Immature natural killer cell (primary cell): ENCODE results near the gene RNF31. TPM values are rescaled to one million over a fixed set of nuclear protein-coding genes. Genes with fewer than 3 reads are reported as not detected.
"Not testable (repeated sequence)": the region's sequence is repeated elsewhere in the genome, so short reads cannot be mapped to it uniquely, and the experiment has no call there.

ENCODE experiments used
- DNase-seq, 3 donors: peaks; one replicate each; pipeline ENCODE4 v3.0.0; 2022; ENCODE audit warnings: mixed read lengths in 1 of 3
- H3K27ac Mint-ChIP-seq, 6 donors: one replicate each; pipeline ENCODE4 v1.8.0; 2020; ENCODE audit warnings: mixed read lengths in 6 of 6, mild to moderate bottlenecking in 5 of 6, inconsistent platforms in 4 of 6, moderate library complexity in 3 of 6
- H3K27me3 Mint-ChIP-seq, 3 donors: one replicate each; pipeline ENCODE4 v1.8.0; 2020 to 2021; ENCODE audit warnings: low read depth in 3 of 3, mild to moderate bottlenecking in 3 of 3, mixed read lengths in 3 of 3, moderate library complexity in 3 of 3, inconsistent platforms in 1 of 3
- H3K36me3 Mint-ChIP-seq, 3 donors: one replicate each; pipeline ENCODE4 v1.8.0; 2020; ENCODE audit warnings: mixed read lengths in 3 of 3, inconsistent platforms in 2 of 3, mild to moderate bottlenecking in 2 of 3
- H3K4me1 Mint-ChIP-seq, 2 donors: one replicate each; pipeline ENCODE4 v1.8.0; 2020; ENCODE audit warnings: inconsistent platforms in 2 of 2, mild to moderate bottlenecking in 2 of 2, mixed read lengths in 2 of 2, moderate library complexity in 1 of 2
- H3K4me3 Mint-ChIP-seq, 5 donors: one replicate each; pipeline ENCODE4 v1.8.0; 2020; ENCODE audit warnings: mild to moderate bottlenecking in 5 of 5, mixed read lengths in 5 of 5, inconsistent platforms in 3 of 5, moderate library complexity in 3 of 5
- H3K9me3 Mint-ChIP-seq, 6 donors: one replicate each; pipeline ENCODE4 v1.8.0; 2020; ENCODE audit warnings: mild to moderate bottlenecking in 6 of 6, mixed read lengths in 6 of 6, inconsistent platforms in 4 of 6, moderate library complexity in 3 of 6
- polyA plus RNA-seq, 3 donors: library from polyadenylated mRNA; unstranded; fragments of 300-500 nt; fragmentation: Illumina TruSeq; gene quantifications; one replicate each; pipeline ENCODE4 v1.2.3, GENCODE V29; 2021

Gene RNF31
- 10 to 100 TPM; 41.5 to 62.9 (median 59.5) TPM for polyA plus RNA-seq

DNA sequence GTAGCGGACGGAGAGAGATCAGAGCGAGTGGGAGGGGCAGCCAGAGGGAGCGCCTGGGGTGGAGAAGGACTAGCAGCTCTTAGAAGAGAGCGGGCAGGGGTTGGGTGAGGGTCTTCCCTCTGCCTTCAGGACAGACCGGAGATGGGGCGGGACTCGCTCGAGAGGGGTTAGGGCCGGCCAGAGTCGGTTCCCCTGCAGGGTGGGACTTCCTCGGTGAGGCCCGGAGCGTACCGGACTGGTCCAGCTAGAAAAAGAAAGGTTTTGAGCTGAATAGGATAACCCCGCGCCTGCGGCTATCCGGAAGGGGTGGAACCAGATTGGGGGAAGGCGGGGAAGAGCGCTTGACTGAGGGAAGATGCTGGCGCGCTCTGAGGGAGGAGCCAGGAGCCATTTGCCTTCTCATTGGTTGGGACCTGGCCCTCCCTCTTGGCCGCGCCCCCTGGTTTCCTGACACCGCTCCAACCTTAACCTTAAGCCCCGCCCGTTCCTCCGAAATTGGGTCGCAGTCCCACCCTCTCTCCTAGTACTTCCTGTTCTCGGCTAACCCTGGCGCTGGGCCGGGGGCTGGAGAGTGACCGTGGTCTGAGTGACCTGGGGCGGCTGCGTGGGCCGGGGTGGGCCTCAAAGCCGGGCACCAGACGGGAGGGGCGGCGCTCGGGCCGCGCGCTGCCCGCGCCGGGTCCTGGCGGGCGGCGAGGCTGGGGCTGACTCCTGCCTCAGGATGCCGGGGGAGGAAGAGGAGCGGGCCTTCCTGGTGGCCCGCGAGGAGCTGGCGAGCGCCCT lies at the start of gene RNF31:
Gene RNF31 (plus strand): TSS at position 521 of the 783 bp plus-strand sequence. CDS start 201 bp downstream, at position 722.
- Mint-ChIP-seq H3K4me1 (peaks cover 58 to 69% of the 10 kb centered on the region in 2 donors), H3K9me3 (no peaks in the 10 kb centered on the region), H3K27ac (peak within 1 kb of the TSS; percentile 93 to 99 (median 98)), H3K27me3 (peaks cover 3 to 9% (median 6%) of the 10 kb centered on the region in 3 donors), H3K4me3 (peak within 1 kb of the TSS; percentile 96 to 100 (median 99)), H3K36me3 (peaks cover 9 to 31% (median 14%) of the 10 kb centered on the region in 3 donors)
- DNase-seq, result peak; percentile 96 to 98 (median 97)

DNA sequence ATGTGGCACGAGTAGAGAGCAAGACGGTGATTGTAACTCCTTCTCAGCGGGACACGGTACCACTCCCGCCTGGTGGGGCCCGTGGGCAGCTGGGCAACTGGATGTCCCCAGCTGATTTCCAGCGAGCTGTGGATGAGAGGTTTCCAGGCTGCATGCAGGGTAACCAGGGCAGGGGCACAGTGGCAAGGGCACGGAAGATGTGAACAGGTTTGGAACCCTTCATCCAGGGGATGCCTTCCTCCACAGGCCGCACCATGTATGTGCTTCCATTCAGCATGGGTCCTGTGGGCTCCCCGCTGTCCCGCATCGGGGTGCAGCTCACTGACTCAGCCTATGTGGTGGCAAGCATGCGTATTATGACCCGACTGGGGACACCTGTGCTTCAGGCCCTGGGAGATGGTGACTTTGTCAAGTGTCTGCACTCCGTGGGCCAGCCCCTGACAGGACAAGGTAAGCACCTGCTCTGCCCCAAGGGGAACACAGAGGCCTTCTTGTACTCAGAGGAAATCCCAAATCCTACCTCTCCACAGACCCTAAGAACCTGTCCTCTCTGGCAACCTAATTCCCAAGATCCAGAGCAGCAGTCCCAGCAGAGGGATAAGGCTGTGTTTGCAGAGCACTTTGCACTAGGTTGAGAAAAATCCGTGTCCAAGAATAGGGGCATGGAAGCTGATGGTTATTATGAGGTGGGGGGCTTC lies 48.9 kb upstream of the RNF31 start:
- Mint-ChIP-seq H3K4me1 (peaks cover 15 to 17% of the 10 kb centered on the region in 2 donors), H3K9me3 (no peaks in the 10 kb centered on the region), H3K27ac (no peak overlapping the region), H3K27me3 (peaks cover 0 to 9% (median 1%) of the 10 kb centered on the region in 3 donors), H3K4me3 (no peak overlapping the region), H3K36me3 (peaks cover 0 to 26% (median 8%) of the 10 kb centered on the region in 3 donors)
- DNase-seq, result no peak

DNA sequence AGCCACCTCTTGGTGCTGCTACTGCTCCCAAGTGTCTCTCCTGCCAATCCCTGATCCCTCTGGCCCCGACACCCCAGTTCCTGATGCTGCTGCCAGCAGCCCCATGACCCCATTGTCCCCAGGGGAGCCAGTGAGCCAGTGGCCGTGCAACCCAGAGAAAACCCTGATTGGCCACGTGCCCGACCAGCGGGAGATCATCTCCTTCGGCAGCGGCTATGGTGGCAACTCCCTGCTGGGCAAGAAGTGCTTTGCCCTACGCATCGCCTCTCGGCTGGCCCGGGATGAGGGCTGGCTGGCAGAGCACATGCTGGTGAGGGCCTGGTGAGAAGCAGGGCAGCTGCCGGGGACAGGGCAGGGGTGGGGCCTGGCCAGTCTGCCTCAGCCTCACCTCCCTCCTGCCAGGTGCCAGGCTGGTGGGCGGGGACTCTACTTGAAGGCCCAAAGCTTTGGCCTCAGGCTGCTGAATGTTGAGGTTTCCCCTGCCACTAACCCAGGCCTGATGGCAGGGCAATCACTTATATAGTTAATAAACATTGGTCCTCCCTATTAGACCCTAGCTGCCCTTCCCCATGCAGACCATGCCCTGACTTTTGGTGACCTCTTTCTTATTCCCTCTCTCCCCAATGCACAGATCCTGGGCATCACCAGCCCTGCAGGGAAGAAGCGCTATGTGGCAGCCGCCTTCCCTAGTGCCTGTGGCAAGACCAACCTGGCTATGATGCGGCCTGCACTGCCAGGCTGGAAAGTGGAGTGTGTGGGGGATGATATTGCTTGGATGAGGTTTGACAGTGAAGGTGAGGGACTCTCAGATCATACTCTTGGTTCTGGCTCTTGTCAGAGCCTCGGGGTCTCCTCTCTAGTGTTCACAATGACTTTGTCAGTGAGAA lies 48.1 kb upstream of the RNF31 start:
- Mint-ChIP-seq H3K9me3 (no peaks in the 10 kb centered on the region), H3K27me3 (peaks cover 0 to 9% (median 1%) of the 10 kb centered on the region in 3 donors), H3K4me1 (peaks cover 14 to 15% of the 10 kb centered on the region in 2 donors), H3K4me3 (no peak overlapping the region), H3K27ac (no peak overlapping the region), H3K36me3 (peaks cover 3 to 26% (median 12%) of the 10 kb centered on the region in 3 donors)
- DNase-seq, result no peak

DNA sequence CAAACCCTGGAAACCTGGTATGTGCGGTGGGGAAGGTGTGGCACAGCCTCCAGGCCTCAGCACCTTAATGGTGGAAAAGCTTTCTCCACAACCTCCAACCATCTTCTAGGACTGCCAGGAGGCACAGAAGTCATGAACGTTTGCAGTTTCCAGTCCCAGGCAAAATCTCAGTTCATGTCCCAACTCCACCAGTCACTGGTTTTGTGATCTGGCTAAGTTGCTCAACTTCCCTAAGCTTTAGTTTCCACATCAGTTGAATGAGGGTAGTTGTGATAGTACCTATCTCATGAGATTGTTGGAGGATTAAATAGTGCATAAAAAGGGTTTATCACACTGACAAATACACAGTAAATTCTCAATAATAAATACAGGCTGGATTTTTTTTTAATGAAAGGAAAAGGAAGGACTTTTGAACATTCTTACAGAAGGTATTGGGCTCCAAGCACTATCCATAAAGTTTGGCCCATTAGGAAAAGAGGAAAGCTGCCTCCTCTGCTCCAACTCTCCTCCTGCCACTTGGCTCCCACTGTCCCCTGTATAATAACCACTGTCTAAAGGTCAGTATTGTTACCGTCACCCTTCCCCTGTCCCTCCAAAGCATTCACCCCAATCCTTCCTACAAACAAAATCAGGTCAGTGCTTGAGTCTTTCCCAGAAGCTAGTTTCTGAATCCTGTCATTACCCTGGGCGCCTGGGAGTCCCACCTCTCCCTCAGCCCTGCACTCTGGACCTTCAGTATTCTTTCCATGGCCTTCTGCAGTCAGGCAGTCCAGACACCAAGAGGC lies 46.9 kb upstream of the RNF31 start:
- H3K9me3 Mint-ChIP-seq, result no peaks in the 10 kb centered on the region
- peaks cover 0 to 2% (median 0%) of the 10 kb centered on the region in 3 donors for H3K27me3 Mint-ChIP-seq
- no peak overlapping the region for H3K27ac Mint-ChIP-seq
- H3K4me3 Mint-ChIP-seq, result no peak overlapping the region
- peaks cover 6 to 8% of the 10 kb centered on the region in 2 donors for H3K4me1 Mint-ChIP-seq
- no peak for DNase-seq
- H3K36me3 Mint-ChIP-seq, result peaks cover 7 to 35% (median 19%) of the 10 kb centered on the region in 3 donors

DNA sequence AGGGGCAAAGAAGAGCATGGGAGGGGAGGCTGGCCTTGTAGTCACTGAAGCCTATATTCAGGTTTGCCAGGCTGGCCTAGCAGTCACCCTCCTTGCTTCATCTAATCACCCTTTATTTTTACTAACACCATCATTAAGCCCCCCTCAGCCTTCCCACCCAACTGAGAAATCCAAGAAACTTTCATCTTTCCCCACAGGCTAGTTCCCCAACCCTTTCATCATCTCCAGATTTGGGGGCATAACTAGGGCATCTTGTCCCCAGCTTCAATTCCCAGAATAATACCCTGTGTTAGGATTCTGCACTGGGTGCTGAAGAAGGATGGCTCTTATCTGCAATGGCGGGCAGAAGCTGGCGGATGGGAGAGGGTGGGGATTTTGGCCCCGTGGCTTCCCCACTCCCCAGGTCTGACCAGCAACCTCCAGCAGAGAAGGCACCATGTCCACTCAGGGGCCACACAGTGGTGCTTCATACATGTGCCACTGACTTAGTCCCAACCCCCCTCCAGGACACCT lies 46.3 kb upstream of the RNF31 start:
- Mint-ChIP-seq H3K27ac (no peak overlapping the region), H3K27me3 (peaks cover 0 to 2% (median 0%) of the 10 kb centered on the region in 3 donors), H3K9me3 (no peaks in the 10 kb centered on the region), H3K4me3 (no peak overlapping the region), H3K4me1 (peaks cover 0 to 3% of the 10 kb centered on the region in 2 donors), H3K36me3 (peaks cover 7 to 35% (median 19%) of the 10 kb centered on the region in 3 donors)
- no peak for DNase-seq

DNA sequence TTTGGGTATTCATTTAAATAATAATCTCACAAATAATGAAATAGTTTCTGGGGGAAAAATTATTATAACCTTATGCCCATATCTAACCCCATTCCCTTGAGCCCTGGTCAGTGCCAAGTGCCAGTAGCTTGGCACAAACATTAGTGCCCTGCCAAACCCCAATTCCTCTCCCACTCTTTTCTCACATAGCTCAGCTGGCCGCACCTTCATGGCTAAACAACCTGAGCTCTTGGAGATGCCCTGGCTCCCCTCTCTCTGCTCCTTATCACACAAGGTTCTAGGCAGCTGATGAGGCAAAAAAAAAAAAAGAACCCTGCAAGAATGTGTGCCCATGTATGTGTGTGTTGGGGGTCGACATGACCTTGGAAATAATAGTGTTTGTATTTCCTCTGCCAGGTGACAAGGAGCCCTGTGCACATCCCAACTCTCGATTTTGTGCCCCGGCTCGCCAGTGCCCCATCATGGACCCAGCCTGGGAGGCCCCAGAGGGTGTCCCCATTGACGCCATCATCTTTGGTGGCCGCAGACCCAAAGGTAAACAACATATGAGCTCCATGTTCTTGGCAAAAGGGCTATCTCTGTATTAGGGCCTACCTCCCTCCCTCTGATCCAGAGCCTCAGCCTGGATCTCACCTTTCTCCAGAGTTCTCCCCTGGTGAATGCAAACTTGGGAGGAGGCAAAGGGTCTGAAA lies 44.8 kb upstream of the RNF31 start:
- Mint-ChIP-seq H3K4me3 (no peak overlapping the region), H3K4me1 (no peaks in the 10 kb centered on the region), H3K27ac (no peak overlapping the region), H3K27me3 (peaks cover 0 to 2% (median 0%) of the 10 kb centered on the region in 3 donors), H3K9me3 (no peaks in the 10 kb centered on the region), H3K36me3 (peaks cover 7 to 35% (median 19%) of the 10 kb centered on the region in 3 donors)
- no peak for DNase-seq

DNA sequence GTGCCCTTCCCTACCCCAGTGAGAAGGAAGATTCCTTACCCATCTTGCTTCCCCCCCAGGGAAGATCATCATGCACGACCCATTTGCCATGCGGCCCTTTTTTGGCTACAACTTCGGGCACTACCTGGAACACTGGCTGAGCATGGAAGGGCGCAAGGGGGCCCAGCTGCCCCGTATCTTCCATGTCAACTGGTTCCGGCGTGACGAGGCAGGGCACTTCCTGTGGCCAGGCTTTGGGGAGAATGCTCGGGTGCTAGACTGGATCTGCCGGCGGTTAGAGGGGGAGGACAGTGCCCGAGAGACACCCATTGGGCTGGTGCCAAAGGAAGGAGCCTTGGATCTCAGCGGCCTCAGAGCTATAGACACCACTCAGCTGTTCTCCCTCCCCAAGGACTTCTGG lies 43.8 kb upstream of the RNF31 start:
- DNase-seq, result no peak
- H3K4me1 Mint-ChIP-seq, result peaks cover 2 to 3% of the 10 kb centered on the region in 2 donors
- no peaks in the 10 kb centered on the region for H3K9me3 Mint-ChIP-seq
- H3K27ac Mint-ChIP-seq, result no peak overlapping the region
- no peak overlapping the region for H3K4me3 Mint-ChIP-seq
- peaks cover 7 to 35% (median 19%) of the 10 kb centered on the region in 3 donors for H3K36me3 Mint-ChIP-seq
- peaks cover 0 to 2% (median 0%) of the 10 kb centered on the region in 3 donors for H3K27me3 Mint-ChIP-seq

DNA sequence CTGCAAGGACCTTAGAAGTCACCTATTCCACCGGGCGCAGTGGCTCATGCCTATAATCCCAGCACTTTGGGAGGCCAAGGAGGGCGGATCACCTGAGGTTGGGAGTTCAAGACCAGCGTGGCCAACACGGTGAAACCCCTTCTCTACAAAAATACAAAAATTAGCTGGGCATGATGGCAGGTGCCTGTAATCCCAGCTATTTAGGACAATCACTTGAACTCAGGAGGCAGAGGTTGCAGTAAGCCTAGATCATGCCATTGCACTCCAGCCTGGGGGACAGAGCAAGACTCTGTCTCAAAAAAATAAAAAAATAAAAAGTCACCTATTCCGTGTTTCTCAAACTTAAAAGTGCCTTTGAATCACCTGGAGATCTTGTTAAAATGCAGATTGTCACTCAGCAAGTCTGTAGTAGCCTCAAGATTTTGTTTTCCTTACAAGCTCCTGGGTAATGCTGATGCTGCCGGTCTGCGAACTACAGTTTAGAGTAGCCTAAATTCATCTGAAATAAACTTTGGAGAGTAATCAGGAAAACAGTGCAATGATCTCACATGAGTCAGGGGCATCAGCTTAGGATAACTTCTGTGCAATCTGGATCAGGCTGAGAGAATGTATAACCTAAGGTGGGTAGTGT lies 41.6 kb upstream of the RNF31 start:
- H3K4me1 Mint-ChIP-seq, result peaks cover 10% of the 10 kb centered on the region in 2 donors
- peaks cover 7 to 23% (median 15%) of the 10 kb centered on the region in 3 donors for H3K36me3 Mint-ChIP-seq
- not testable (repeated sequence) for H3K9me3 Mint-ChIP-seq, DNase-seq, H3K27ac Mint-ChIP-seq, H3K4me3 Mint-ChIP-seq, H3K27me3 Mint-ChIP-seq

DNA sequence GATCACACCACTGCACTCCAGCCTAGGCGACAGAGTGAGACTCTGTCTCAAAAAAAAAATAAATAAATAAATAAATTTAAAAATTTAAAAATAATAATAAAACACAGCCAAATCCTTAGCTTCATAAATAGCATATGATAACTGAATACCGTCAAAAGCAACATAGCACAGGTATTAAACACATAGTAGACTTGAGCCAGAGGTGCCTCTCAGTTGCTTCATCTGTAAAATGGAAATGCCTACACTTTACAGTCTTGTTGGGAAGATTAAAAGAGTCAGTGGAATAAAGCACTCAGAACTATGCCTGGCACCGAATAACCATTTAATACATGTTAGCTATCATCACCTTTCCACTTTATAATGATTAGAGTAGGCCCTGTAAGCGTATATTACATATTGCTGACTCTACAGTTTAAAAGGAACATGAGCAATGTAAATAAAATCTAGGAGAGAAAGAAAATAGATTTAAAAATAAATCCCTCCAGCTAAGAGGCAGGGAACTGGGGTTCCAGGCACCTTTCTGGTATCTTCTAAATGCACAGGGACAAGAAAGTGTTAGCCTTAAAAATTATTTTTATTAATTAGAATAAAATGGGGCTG lies 40.5 kb upstream of the RNF31 start:
- Mint-ChIP-seq H3K27ac (no peak overlapping the region), H3K9me3 (no peaks in the 10 kb centered on the region)

DNA sequence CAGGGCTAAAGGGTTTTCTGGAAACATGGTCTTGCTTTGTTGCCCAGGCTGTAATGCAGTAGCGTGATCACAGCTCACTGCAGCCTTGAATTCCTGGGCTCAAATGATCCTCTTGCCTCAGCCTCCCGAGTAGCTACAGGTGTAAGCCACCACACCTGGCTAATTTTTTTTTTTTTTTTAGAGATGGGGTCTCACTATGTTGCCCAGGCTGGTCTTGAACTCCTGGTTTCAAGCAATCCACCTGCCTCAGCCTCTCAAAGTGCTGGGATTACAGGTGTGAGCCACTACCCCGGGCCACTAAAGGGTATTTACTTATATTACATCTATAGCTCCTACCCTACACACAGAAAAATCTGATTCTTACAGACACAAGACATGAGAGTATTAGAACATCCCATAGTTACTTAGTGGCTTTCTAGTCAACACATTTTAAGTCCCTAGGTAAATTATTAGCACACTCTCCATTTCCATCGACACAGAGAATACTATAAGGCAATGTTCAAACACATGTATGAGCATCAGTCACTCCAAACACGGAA lies 38.9 kb upstream of the RNF31 start:
- Mint-ChIP-seq H3K9me3 (no peaks in the 10 kb centered on the region), H3K4me1 (peaks cover 10 to 13% of the 10 kb centered on the region in 2 donors), H3K4me3 (peak overlapping the region in 2 of 5 donors; percentile 2 to 42), H3K27ac (peak overlapping the region; percentile 85 to 98 (median 94)), H3K27me3 (no peaks in the 10 kb centered on the region), H3K36me3 (peaks cover 7 to 11% (median 9%) of the 10 kb centered on the region in 3 donors)
- DNase-seq, result no peak

More for the DNA sequence above, 40.5 kb upstream of the RNF31 start:
- H3K36me3 Mint-ChIP-seq, result peaks cover 7 to 19% (median 11%) of the 10 kb centered on the region in 3 donors
- DNase-seq, result no peak
- H3K4me3 Mint-ChIP-seq, result no peak overlapping the region
- no peaks in the 10 kb centered on the region for H3K27me3 Mint-ChIP-seq
- peaks cover 10% of the 10 kb centered on the region in 2 donors for H3K4me1 Mint-ChIP-seq

DNA sequence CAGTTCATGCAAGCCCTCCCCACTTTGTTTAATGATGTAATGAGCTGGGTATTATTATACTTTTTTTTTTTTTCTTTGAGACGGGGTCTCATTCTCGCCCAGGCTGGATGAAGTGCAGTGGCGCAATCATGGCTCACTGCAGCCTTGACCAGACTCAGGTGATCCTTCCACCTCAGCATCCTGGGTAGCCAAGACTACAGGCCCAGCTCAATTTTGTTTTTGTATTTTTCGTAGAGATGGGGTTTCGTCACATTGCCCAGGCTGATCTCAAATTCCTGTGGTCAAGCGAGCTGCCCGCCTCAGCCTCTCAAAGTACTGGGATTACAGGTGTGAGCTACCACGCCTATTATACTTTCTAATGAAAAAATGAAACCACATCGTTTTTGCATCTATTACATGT lies 37.2 kb upstream of the RNF31 start:
- Mint-ChIP-seq H3K4me3 (no peak overlapping the region), H3K27ac (no peak overlapping the region), H3K4me1 (peaks cover 12 to 16% of the 10 kb centered on the region in 2 donors), H3K9me3 (no peaks in the 10 kb centered on the region), H3K36me3 (peaks cover 0 to 3% (median 0%) of the 10 kb centered on the region in 3 donors), H3K27me3 (peaks cover 7 to 12% (median 11%) of the 10 kb centered on the region in 3 donors)
- DNase-seq, result no peak
